Measurements from ENCODE around the gene GPR55.

DNA sequence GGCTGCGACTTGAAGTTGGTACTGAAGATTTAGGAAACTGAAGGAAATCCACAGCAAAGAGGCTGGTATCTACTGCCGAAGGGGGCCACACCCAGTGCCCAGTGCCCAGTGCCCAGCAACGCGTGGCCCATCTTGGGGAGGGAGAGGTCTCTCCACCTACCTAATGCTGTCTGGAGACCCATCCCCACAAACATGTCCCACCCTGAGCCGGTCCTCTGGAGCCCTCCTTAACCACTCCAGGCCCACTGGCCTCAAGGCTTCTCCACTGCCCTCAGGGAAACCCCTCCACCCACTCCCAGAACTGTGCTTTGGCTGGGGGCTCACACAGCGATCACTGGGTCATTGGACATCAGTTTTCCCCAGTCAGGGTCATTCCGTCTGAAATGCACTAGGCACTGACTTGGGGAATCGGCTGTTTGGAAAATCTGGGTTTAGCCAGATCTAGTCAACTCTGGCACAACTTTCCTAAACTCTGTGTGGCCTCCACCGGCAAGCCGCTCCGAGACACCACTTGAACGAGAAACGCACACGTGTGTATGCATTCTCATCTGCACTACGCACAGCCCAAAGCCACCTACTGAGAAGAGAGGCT is 20.1 kb downstream of the GPR55 start:
- TF ChIP-seq FOXK2 (IDR thresholded peaks at IDR 0.05) (no peak), SRF (IDR thresholded peaks at IDR 0.05; ENCODE audit: low read depth in 2 of 2, low read length in 2 of 2) (no peak), JUND (IDR thresholded peaks at IDR 0.05; ENCODE audit: low read depth, low read length) (no peak), TCF12 (IDR thresholded peaks at IDR 0.05; ENCODE audit: low read depth, low read length) (no peak), GABPA (IDR thresholded peaks at IDR 0.05; ENCODE audit: low read depth) (no peak)
- TF ChIP-seq, protein P1, sequence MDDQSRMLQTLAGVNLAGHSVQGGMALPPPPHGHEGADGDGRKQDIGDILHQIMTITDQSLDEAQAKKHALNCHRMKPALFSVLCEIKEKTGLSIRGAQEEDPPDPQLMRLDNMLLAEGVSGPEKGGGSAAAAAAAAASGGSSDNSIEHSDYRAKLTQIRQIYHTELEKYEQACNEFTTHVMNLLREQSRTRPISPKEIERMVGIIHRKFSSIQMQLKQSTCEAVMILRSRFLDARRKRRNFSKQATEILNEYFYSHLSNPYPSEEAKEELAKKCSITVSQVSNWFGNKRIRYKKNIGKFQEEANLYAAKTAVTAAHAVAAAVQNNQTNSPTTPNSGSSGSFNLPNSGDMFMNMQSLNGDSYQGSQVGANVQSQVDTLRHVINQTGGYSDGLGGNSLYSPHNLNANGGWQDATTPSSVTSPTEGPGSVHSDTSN (IDR thresholded peaks at IDR 0.05; ENCODE audit: insufficient replicate concordance, low read depth, low read length), result no peak
- TF ChIP-seq, protein P2, sequence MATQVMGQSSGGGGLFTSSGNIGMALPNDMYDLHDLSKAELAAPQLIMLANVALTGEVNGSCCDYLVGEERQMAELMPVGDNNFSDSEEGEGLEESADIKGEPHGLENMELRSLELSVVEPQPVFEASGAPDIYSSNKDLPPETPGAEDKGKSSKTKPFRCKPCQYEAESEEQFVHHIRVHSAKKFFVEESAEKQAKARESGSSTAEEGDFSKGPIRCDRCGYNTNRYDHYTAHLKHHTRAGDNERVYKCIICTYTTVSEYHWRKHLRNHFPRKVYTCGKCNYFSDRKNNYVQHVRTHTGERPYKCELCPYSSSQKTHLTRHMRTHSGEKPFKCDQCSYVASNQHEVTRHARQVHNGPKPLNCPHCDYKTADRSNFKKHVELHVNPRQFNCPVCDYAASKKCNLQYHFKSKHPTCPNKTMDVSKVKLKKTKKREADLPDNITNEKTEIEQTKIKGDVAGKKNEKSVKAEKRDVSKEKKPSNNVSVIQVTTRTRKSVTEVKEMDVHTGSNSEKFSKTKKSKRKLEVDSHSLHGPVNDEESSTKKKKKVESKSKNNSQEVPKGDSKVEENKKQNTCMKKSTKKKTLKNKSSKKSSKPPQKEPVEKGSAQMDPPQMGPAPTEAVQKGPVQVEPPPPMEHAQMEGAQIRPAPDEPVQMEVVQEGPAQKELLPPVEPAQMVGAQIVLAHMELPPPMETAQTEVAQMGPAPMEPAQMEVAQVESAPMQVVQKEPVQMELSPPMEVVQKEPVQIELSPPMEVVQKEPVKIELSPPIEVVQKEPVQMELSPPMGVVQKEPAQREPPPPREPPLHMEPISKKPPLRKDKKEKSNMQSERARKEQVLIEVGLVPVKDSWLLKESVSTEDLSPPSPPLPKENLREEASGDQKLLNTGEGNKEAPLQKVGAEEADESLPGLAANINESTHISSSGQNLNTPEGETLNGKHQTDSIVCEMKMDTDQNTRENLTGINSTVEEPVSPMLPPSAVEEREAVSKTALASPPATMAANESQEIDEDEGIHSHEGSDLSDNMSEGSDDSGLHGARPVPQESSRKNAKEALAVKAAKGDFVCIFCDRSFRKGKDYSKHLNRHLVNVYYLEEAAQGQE (IDR thresholded peaks at IDR 0.05; ENCODE audit: low read depth, low read length), result no peak
- TF ChIP-seq, protein P3, sequence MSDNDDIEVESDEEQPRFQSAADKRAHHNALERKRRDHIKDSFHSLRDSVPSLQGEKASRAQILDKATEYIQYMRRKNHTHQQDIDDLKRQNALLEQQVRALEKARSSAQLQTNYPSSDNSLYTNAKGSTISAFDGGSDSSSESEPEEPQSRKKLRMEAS (IDR thresholded peaks at IDR 0.05; ENCODE audit: low read depth, low read length), result no peak
- TF ChIP-seq, protein P4, sequence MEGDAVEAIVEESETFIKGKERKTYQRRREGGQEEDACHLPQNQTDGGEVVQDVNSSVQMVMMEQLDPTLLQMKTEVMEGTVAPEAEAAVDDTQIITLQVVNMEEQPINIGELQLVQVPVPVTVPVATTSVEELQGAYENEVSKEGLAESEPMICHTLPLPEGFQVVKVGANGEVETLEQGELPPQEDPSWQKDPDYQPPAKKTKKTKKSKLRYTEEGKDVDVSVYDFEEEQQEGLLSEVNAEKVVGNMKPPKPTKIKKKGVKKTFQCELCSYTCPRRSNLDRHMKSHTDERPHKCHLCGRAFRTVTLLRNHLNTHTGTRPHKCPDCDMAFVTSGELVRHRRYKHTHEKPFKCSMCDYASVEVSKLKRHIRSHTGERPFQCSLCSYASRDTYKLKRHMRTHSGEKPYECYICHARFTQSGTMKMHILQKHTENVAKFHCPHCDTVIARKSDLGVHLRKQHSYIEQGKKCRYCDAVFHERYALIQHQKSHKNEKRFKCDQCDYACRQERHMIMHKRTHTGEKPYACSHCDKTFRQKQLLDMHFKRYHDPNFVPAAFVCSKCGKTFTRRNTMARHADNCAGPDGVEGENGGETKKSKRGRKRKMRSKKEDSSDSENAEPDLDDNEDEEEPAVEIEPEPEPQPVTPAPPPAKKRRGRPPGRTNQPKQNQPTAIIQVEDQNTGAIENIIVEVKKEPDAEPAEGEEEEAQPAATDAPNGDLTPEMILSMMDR (IDR thresholded peaks at IDR 0.05 in 2 of 3, conservative IDR thresholded peaks at IDR 0.05 in 1 of 3; ENCODE audit: control insufficient read depth in 2 of 3, extremely low read depth in 1 of 3, insufficient read depth in 1 of 3, low read depth in 3 of 3, low read length in 3 of 3), result no peak
- TF ChIP-seq, protein P5, sequence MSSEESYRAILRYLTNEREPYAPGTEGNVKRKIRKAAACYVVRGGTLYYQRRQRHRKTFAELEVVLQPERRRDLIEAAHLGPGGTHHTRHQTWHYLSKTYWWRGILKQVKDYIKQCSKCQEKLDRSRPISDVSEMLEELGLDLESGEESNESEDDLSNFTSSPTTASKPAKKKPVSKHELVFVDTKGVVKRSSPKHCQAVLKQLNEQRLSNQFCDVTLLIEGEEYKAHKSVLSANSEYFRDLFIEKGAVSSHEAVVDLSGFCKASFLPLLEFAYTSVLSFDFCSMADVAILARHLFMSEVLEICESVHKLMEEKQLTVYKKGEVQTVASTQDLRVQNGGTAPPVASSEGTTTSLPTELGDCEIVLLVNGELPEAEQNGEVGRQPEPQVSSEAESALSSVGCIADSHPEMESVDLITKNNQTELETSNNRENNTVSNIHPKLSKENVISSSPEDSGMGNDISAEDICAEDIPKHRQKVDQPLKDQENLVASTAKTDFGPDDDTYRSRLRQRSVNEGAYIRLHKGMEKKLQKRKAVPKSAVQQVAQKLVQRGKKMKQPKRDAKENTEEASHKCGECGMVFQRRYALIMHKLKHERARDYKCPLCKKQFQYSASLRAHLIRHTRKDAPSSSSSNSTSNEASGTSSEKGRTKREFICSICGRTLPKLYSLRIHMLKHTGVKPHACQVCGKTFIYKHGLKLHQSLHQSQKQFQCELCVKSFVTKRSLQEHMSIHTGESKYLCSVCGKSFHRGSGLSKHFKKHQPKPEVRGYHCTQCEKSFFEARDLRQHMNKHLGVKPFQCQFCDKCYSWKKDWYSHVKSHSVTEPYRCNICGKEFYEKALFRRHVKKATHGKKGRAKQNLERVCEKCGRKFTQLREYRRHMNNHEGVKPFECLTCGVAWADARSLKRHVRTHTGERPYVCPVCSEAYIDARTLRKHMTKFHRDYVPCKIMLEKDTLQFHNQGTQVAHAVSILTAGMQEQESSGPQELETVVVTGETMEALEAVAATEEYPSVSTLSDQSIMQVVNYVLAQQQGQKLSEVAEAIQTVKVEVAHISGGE (CRISPR knock-in tag; IDR thresholded peaks at IDR 0.05), result no peak
